ENCODE results near the gene CLIC2. TPM values are rescaled to one million over a fixed set of nuclear protein-coding genes. Genes with fewer than 3 reads are reported as not detected.
"Not testable (repeated sequence)": the region's sequence is repeated elsewhere in the genome, so short reads cannot be mapped to it uniquely, and the experiment has no call there.

The CLIC2 gene
- 7.3 TPM for total RNA-seq (2013)
- 1 to 10 TPM; 1.3 to 3.4 (median 2.0) TPM for polyA plus RNA-seq
- 1.4 and 1.9 TPM in 2 replicates for polyA minus RNA-seq
- 6.6 to 33.4 (median 11.6) reads per million in 11 experiments for total RNA-seq

DNA sequence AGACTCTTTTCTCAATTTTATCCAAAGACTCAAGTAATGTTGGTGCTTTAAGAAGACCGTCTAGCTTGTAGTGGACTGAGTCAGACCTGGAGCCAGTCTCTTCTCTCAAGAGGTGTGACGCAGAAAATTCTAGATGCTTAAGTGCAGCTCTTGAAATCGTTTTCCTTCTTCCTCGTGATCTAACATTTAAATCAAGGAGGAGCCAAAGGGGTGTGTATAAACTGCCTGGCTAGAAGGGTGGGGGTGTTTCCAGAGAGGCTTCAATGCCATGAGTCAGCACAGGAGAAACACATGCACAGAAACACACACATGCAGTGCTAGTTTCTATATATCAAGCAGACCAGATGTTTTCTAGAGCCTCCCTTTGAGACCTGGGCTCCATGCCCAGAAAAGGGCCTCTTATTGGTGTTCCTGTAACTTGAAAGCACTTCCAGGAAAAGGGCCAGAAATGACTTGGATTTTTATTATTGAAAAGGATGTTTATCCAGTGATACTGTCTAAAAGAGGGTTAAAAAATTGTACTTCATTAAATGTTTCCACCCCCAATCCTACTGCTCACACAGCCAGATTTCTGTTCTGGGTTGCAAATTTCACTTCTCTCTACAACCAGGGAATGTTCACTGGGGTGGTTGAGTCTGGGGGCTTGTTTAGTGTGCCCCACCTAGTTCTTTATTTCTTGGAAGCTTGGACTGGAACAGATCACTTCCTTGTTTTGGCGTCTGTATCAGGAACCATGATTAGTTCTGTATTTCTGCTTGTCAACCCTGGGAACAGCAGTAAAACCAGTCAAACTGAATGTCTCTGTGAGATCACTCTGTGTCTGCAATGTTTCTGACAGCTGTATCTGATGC is at the start of gene CLIC2:
CLIC2 (minus strand) TSS at position 129 of the 851 bp plus-strand sequence. CDS start 187 bp downstream, outside the sequence.
- H3K9ac ChIP-seq (ENCODE audit: insufficient read depth, low read length, poor library complexity, severe bottlenecking), result no peak within 1 kb of the TSS
- H3K9me3 ChIP-seq (replicated peaks in 1 of 2; ENCODE audit: control insufficient read depth in 1 of 2, insufficient read depth in 1 of 2, low read length in 2 of 2), result no peaks in the 10 kb centered on the region
- H3K9me3 Mint-ChIP-seq, result peaks cover 0 to 3% (median 0%) of the 10 kb centered on the region in 7 donors
- H3K27ac ChIP-seq (ENCODE audit: low read depth in 1 of 2, low read length in 2 of 2), result peak within 1 kb of the TSS; percentile 50 to 74
- H3K4me3 Mint-ChIP-seq, result peak within 1 kb of the TSS; percentile 62 to 78
- peaks cover 16 to 18% of the 10 kb centered on the region in 2 donors for H3K4me1 ChIP-seq (ENCODE audit: control insufficient read depth in 1 of 2, insufficient read depth in 2 of 2, low read length in 2 of 2)
- peak within 1 kb of the TSS; percentile 47 for H3K4me2 ChIP-seq (replicated peaks; ENCODE audit: extremely low read depth, low read length, poor library complexity, severe bottlenecking)
- H3K36me3 Mint-ChIP-seq, result no peaks in the 10 kb centered on the region
- H4K20me1 ChIP-seq (ENCODE audit: insufficient read depth, low read length), result no peaks in the 10 kb centered on the region
- peak within 1 kb of the TSS; percentile 57 to 87 (median 66) for H3K27ac Mint-ChIP-seq
- H3K36me3 ChIP-seq (replicated peaks in 1 of 2; ENCODE audit: control insufficient read depth in 1 of 2, insufficient read depth in 2 of 2, low read length in 2 of 2), result no peaks in the 10 kb centered on the region
- peak; percentile 51 to 77 (median 60) for DNase-seq
- peaks cover 27% of the 10 kb centered on the region for H3K4me1 Mint-ChIP-seq
- intact Hi-C loops (cut with micrococcal nuclease), result no loop called here
- H2AFZ ChIP-seq (ENCODE audit: insufficient read depth, low read depth, low read length, poor library complexity, severe bottlenecking), result peak within 1 kb of the TSS; percentile 0
- peak within 1 kb of the TSS; percentile 20 to 48 (median 23) for H3K4me3 ChIP-seq (replicated peaks in 1 of 3; ENCODE audit: low read depth in 2 of 3, low read length in 3 of 3)
- TF ChIP-seq, protein P1, sequence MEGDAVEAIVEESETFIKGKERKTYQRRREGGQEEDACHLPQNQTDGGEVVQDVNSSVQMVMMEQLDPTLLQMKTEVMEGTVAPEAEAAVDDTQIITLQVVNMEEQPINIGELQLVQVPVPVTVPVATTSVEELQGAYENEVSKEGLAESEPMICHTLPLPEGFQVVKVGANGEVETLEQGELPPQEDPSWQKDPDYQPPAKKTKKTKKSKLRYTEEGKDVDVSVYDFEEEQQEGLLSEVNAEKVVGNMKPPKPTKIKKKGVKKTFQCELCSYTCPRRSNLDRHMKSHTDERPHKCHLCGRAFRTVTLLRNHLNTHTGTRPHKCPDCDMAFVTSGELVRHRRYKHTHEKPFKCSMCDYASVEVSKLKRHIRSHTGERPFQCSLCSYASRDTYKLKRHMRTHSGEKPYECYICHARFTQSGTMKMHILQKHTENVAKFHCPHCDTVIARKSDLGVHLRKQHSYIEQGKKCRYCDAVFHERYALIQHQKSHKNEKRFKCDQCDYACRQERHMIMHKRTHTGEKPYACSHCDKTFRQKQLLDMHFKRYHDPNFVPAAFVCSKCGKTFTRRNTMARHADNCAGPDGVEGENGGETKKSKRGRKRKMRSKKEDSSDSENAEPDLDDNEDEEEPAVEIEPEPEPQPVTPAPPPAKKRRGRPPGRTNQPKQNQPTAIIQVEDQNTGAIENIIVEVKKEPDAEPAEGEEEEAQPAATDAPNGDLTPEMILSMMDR (IDR thresholded peaks at IDR 0.05), result no peak
- no peaks in the 10 kb centered on the region for H3K79me2 ChIP-seq (ENCODE audit: insufficient read depth, low read length)
- no peaks in the 10 kb centered on the region for H3K27me3 ChIP-seq (ENCODE audit: control insufficient read depth in 2 of 2, insufficient read depth in 2 of 2, low read length in 2 of 2)
- no CpG with 5 or more reads among the region's 5 CpGs for WGBS (ENCODE audit: insufficient coverage)
- H3K27me3 Mint-ChIP-seq (ENCODE audit: low read depth in 3 of 3), result peaks cover 0 to 1% (median 0%) of the 10 kb centered on the region in 3 donors

DNA sequence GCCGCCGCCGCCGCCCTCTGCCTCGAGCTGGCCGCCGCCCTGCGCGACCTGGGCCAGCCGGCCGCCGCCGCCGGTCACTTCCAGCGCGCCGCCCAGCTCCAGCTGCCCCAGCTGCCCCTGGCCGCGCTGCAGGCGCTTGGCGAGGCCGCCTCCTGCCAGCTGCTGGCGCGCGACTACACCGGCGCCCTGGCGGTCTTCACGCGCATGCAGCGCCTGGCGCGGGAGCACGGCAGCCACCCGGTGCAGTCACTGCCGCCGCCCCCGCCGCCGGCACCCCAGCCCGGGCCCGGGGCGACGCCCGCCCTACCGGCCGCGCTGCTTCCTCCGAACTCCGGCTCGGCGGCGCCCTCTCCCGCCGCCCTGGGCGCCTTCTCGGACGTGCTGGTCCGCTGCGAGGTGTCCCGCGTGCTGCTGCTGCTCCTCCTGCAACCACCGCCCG is 48.1 kb upstream of the CLIC2 start:
- intact Hi-C loops (cut with micrococcal nuclease); H3K4me2 ChIP-seq (replicated peaks; ENCODE audit: extremely low read depth, low read length, poor library complexity, severe bottlenecking); H3K79me2 ChIP-seq (ENCODE audit: insufficient read depth, low read length); H4K20me1 ChIP-seq (ENCODE audit: insufficient read depth, low read length); H3K9ac ChIP-seq (ENCODE audit: insufficient read depth, low read length, poor library complexity, severe bottlenecking); H3K27me3 ChIP-seq (ENCODE audit: control insufficient read depth in 2 of 2, insufficient read depth in 2 of 2, low read length in 2 of 2); H3K27ac Mint-ChIP-seq; H3K36me3 Mint-ChIP-seq; H3K27me3 Mint-ChIP-seq (ENCODE audit: low read depth in 3 of 3); H3K36me3 ChIP-seq (replicated peaks in 1 of 2; ENCODE audit: control insufficient read depth in 1 of 2, insufficient read depth in 2 of 2, low read length in 2 of 2); H3K4me1 ChIP-seq (ENCODE audit: control insufficient read depth in 1 of 2, insufficient read depth in 2 of 2, low read length in 2 of 2); H3K27ac ChIP-seq (ENCODE audit: low read depth in 1 of 2, low read length in 2 of 2); H2AFZ ChIP-seq (ENCODE audit: insufficient read depth, low read depth, low read length, poor library complexity, severe bottlenecking); H3K4me1 Mint-ChIP-seq; H3K9me3 ChIP-seq (replicated peaks in 1 of 2; ENCODE audit: control insufficient read depth in 1 of 2, insufficient read depth in 1 of 2, low read length in 2 of 2); H3K4me3 Mint-ChIP-seq; H3K4me3 ChIP-seq (replicated peaks in 1 of 3; ENCODE audit: low read depth in 2 of 3, low read length in 3 of 3); DNase-seq; H3K9me3 Mint-ChIP-seq: not testable (repeated sequence)
- no CpG with 5 or more reads among the region's 64 CpGs for WGBS (ENCODE audit: insufficient coverage)

DNA sequence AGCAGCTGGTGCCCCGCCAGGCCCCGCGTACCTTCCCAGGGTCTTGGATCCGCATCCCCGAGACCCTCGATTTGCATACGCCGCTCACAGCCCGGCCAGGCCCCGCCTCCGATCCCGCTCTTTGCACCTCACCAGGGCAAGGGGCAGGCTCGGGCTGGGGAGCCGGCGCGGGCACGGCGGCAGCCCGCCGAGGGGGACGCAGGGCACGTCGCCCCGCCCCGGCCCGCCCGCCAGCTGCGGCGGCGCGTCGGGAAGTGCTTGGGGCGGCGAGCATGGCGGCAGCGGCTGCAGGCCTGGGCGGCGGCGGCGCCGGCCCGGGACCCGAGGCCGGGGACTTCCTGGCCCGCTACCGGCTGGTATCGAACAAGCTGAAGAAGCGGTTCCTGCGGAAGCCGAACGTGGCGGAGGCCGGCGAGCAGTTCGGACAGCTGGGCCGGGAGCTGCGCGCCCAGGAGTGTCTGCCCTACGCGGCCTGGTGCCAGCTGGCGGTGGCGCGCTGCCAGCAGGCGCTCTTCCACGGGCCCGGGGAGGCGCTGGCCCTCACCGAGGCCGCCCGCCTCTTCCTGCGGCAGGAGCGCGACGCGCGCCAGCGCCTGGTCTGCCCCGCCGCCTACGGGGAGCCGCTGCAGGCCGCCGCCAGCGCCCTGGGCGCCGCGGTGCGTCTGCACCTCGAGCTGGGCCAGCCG is 47.6 kb upstream of the CLIC2 start, which contains the start of gene F8A2:
F8A2 (plus strand) TSS at position 253 of the 686 bp plus-strand sequence; CDS start at position 273, 20 bp downstream.
- H3K36me3 Mint-ChIP-seq; H3K27me3 Mint-ChIP-seq (ENCODE audit: low read depth in 3 of 3); H3K27ac Mint-ChIP-seq; H4K20me1 ChIP-seq (ENCODE audit: insufficient read depth, low read length); H3K36me3 ChIP-seq (replicated peaks in 1 of 2; ENCODE audit: control insufficient read depth in 1 of 2, insufficient read depth in 2 of 2, low read length in 2 of 2); DNase-seq; H3K4me2 ChIP-seq (replicated peaks; ENCODE audit: extremely low read depth, low read length, poor library complexity, severe bottlenecking); H3K4me1 Mint-ChIP-seq; intact Hi-C loops (cut with micrococcal nuclease); H3K9ac ChIP-seq (ENCODE audit: insufficient read depth, low read length, poor library complexity, severe bottlenecking); H3K9me3 ChIP-seq (replicated peaks in 1 of 2; ENCODE audit: control insufficient read depth in 1 of 2, insufficient read depth in 1 of 2, low read length in 2 of 2); H3K4me3 Mint-ChIP-seq; H3K9me3 Mint-ChIP-seq; H3K4me1 ChIP-seq (ENCODE audit: control insufficient read depth in 1 of 2, insufficient read depth in 2 of 2, low read length in 2 of 2); H2AFZ ChIP-seq (ENCODE audit: insufficient read depth, low read depth, low read length, poor library complexity, severe bottlenecking); H3K27me3 ChIP-seq (ENCODE audit: control insufficient read depth in 2 of 2, insufficient read depth in 2 of 2, low read length in 2 of 2); H3K27ac ChIP-seq (ENCODE audit: low read depth in 1 of 2, low read length in 2 of 2); H3K79me2 ChIP-seq (ENCODE audit: insufficient read depth, low read length); H3K4me3 ChIP-seq (replicated peaks in 1 of 3; ENCODE audit: low read depth in 2 of 3, low read length in 3 of 3): not testable (repeated sequence)
- WGBS (ENCODE audit: insufficient coverage), result no CpG with 5 or more reads among the region's 90 CpGs

Data from CD14-positive monocyte (primary cell).